ENCODE results near the gene USO1. TPM values are rescaled to one million over a fixed set of nuclear protein-coding genes. Genes with fewer than 3 reads are reported as not detected.
A peak's percentile ranks its signal among the peaks of the same experiment; 100 is the strongest.
"Not testable (repeated sequence)": the region's sequence is repeated elsewhere in the genome, so short reads cannot be mapped to it uniquely, and the experiment has no call there.

The USO1 gene
- total RNA-seq, 1 donor from 2014 or later, result 55.4 TPM

DNA sequence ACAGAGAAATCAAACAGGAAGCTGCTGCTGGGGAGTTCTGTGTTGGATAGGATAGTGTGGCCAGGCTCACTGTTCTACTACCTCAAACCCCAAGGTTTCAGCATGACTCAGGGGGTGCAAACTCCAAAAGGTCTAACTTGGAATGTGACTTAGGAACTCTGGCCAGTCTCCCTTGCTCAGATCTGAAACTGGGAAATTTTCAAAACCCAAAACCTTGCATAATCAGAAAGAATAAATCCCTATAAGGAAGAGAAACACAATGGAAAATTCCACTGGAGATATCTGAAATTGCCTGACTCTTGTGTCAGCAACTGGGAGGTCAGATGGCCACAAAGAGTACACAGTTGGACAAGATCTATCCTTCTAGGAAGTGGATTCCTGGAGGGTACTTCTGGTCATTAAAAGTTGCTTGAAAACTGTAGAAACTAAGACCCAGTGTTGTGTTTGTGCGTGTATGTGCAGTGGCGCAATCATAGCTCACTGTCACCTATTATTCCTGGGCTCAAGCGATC is 119.8 kb downstream of the USO1 start:
- peaks cover 12% of the 10 kb centered on the region for H3K4me1 Mint-ChIP-seq (ENCODE audit: unreplicated experiment)
- H3K27me3 Mint-ChIP-seq, result peaks cover 3% of the 10 kb centered on the region
- DNase-seq (ENCODE audit: extremely low spot score, unreplicated experiment), result no peak
- no peak overlapping the region for H3K4me3 Mint-ChIP-seq
- TF ChIP-seq, protein P1, sequence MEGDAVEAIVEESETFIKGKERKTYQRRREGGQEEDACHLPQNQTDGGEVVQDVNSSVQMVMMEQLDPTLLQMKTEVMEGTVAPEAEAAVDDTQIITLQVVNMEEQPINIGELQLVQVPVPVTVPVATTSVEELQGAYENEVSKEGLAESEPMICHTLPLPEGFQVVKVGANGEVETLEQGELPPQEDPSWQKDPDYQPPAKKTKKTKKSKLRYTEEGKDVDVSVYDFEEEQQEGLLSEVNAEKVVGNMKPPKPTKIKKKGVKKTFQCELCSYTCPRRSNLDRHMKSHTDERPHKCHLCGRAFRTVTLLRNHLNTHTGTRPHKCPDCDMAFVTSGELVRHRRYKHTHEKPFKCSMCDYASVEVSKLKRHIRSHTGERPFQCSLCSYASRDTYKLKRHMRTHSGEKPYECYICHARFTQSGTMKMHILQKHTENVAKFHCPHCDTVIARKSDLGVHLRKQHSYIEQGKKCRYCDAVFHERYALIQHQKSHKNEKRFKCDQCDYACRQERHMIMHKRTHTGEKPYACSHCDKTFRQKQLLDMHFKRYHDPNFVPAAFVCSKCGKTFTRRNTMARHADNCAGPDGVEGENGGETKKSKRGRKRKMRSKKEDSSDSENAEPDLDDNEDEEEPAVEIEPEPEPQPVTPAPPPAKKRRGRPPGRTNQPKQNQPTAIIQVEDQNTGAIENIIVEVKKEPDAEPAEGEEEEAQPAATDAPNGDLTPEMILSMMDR (conservative IDR thresholded peaks at IDR 0.05), result no peak
- H3K9me3 Mint-ChIP-seq, result no peaks in the 10 kb centered on the region
- H3K27ac Mint-ChIP-seq, result no peak overlapping the region
- no peaks in the 10 kb centered on the region for H3K36me3 Mint-ChIP-seq

DNA sequence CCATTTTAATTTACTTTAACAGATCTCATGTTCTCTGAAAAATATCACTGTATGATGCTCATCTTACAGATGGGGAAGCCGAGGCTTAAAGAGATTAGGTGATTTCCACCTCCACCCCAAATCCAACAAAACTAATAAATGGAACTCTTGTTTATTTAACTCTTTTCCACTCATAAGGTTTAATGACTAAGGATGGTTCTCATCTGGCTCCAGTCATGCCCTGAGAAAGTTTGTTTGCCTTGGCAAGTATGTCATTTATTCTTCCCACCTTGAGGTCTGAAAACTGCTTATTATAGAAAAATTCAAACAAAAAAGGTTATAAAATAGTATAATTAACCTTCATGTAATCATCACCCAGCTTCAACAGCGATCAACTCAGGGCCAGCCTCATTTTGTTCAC is 121.6 kb downstream of the USO1 start:
- TF ChIP-seq, protein P1 (conservative IDR thresholded peaks at IDR 0.05), result no peak
- H3K4me3 Mint-ChIP-seq, result no peak overlapping the region
- peaks cover 3% of the 10 kb centered on the region for H3K27me3 Mint-ChIP-seq
- no peak overlapping the region for H3K27ac Mint-ChIP-seq
- no peaks in the 10 kb centered on the region for H3K9me3 Mint-ChIP-seq
- DNase-seq (ENCODE audit: extremely low spot score, unreplicated experiment), result no peak
- peaks cover 16% of the 10 kb centered on the region for H3K4me1 Mint-ChIP-seq (ENCODE audit: unreplicated experiment)
- H3K36me3 Mint-ChIP-seq, result no peaks in the 10 kb centered on the region

DNA sequence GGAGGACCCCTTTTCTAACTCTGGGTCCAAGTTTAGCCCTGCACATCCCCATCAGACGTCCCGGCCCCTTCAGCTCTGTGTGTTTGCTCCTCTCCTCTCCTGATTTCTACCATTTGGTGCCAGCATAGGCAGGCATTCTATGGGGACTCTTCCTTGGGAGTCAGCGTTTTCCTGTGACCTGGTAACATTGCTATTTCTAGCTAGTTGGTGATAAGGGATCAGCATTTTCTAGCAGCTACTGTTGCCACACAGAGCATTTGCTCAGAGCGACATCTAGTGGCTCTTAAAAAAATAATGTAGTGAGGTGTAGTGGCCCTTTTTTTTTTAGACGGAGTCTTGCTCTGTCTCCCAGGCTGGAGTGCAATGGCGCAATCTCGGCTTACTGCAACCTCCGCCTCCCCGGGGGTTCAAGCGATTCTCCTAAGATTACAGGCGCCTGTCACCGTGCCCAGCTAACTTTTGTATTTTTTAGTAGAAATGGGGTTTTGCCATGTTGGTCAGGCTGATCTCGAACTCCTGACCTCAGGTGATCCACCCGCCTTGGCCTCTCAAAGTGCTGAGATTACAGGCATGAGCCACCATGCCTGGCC is 123.9 kb downstream of the USO1 start:
- H3K27ac Mint-ChIP-seq; H3K27me3 Mint-ChIP-seq; H3K9me3 Mint-ChIP-seq; H3K4me1 Mint-ChIP-seq (ENCODE audit: unreplicated experiment); DNase-seq (ENCODE audit: extremely low spot score, unreplicated experiment); H3K36me3 Mint-ChIP-seq; H3K4me3 Mint-ChIP-seq: not testable (repeated sequence)
- TF ChIP-seq, protein P1 (conservative IDR thresholded peaks at IDR 0.05), result peak; percentile 81

DNA sequence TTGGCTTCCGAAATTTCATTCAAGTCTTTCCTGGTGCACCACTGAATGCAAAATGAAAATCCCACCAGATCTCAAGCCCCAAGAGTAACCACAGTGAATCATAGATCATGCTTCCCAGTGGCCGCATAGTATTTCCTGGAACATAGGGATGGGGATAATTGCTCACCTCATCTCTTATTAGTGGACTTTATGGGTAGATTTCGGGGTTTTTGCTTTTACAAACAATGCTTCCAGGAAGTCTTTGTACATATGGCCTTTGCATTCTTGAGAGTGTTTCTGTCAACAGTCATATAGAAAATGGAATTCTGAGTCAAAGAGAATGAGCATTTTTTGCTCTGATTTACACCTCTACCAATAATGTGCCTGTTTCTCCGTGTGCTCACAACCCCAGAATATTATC is 124.5 kb downstream of the USO1 start:
- H3K4me1 Mint-ChIP-seq (ENCODE audit: unreplicated experiment), result peaks cover 8% of the 10 kb centered on the region
- TF ChIP-seq, protein P1 (conservative IDR thresholded peaks at IDR 0.05), result no peak
- no peak overlapping the region for H3K27ac Mint-ChIP-seq
- no peak for DNase-seq (ENCODE audit: extremely low spot score, unreplicated experiment)
- peaks cover 4% of the 10 kb centered on the region for H3K27me3 Mint-ChIP-seq
- H3K9me3 Mint-ChIP-seq, result no peaks in the 10 kb centered on the region
- H3K4me3 Mint-ChIP-seq, result no peak overlapping the region
- H3K36me3 Mint-ChIP-seq, result no peaks in the 10 kb centered on the region

DNA sequence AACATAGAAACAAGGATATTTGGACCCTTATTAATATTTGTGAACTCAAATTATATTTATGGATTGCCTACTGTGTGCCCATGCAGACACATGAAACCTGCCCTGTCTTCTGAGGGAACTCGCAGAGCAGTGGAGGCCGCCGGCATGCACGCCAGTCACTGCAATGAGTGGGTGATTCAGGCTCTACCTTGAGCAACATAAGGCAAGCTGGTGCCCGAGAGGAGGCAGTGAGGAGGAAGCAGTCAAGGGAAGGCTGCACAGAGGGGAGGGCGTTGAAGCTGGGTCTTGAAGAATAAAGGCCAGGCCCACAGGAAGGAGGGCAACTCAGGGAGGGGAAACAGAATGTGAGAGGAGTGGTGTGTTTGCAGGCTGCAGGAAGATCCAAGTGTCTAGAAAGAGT is 125.1 kb downstream of the USO1 start:
- peaks cover 8% of the 10 kb centered on the region for H3K4me1 Mint-ChIP-seq (ENCODE audit: unreplicated experiment)
- peaks cover 7% of the 10 kb centered on the region for H3K27me3 Mint-ChIP-seq
- DNase-seq (ENCODE audit: extremely low spot score, unreplicated experiment), result no peak
- no peaks in the 10 kb centered on the region for H3K9me3 Mint-ChIP-seq
- H3K27ac Mint-ChIP-seq, result peak overlapping the region; percentile 32
- no peak overlapping the region for H3K4me3 Mint-ChIP-seq
- TF ChIP-seq, protein P1 (conservative IDR thresholded peaks at IDR 0.05), result no peak
- H3K36me3 Mint-ChIP-seq, result no peaks in the 10 kb centered on the region

Data from type B pancreatic cell (in vitro differentiated cells).